HepG2 (cell line): ENCODE results near the gene MEF2D. TPM values are rescaled to one million over a fixed set of nuclear protein-coding genes. Genes with fewer than 3 reads are reported as not detected.
A peak's percentile ranks its signal among the peaks of the same experiment; 100 is the strongest.

Source experiments
- ATAC-seq: fragments of 200-7000 bp; cut with Tn5 transposase; 3 replicates; pipeline ENCODE4 v1.9.1; 2020; ENCODE audit warnings: mild to moderate bottlenecking, moderate library complexity
- BruUV-seq: library from RNA; stranded (reverse); fragments of 400-500 nt; replicated peaks from 2 replicates; lab custom pipeline; 2021; lab: Mats Ljungman, UMichigan
- CTCF ChIA-PET: fragments of 300-600 bp; formaldehyde crosslinking; extraction: SDS; loops from one replicate; lab custom pipeline; 2021; ENCODE audit warnings: low total read pairs, inconsistent platforms, low intra/inter-chr PET ratio; lab: Yijun Ruan, JAX
- POLR2A ChIA-PET: fragments of 350-600 bp; sonication (Branson Sonifier 250); formaldehyde crosslinking; loops from one replicate; lab custom pipeline; 2020; ENCODE audit warnings: antibody characterized with exemption, inconsistent platforms; lab: Yijun Ruan, JAX
- DNase-seq: peaks from one replicate; pipeline ENCODE4 v3.0.0-alpha.2; 2015; ENCODE audit warnings: low spot score
- FAIRE-seq: peaks from 3 replicates; lab custom pipeline; 2011; peaks lifted over from hg19 to GRCh38; lab: Jason Lieb, UNC
- H2AFZ ChIP-seq: one replicate; pipeline ENCODE4 v1.6.1; 2011; ENCODE audit warnings: low read length, inconsistent platforms
- H3K27ac ChIP-seq: fragments of 300-600 bp; 3 replicates; pipeline ENCODE4 v1.8.0; 2011; ENCODE audit warnings: mixed run types, mild to moderate bottlenecking, mixed read lengths, low read length, inconsistent platforms; ENCODE audit not compliant: insufficient read depth; ENCODE audit errors: extremely low read length
- H3K27me3 ChIP-seq, 2 experiments: fragments of 200-600 bp in 1 of 2; 2 replicates in 1 of 2; 3 replicates in 1 of 2; pipeline versions ENCODE4 v1.6.0 to v1.8.0; 2011; ENCODE audit warnings: low read length in 2 of 2, mild to moderate bottlenecking in 2 of 2, moderate library complexity in 2 of 2, inconsistent platforms in 1 of 2; ENCODE audit not compliant: insufficient read depth in 2 of 2, control insufficient read depth in 1 of 2
- H3K36me3 ChIP-seq, 2 experiments: fragments of 200-600 bp in 1 of 2; replicated peaks in 1 of 2; 2 replicates in 1 of 2; 3 replicates in 1 of 2; pipeline versions ENCODE4 v1.5.1 to v1.8.0; 2011; ENCODE audit warnings: low read length in 2 of 2, inconsistent platforms in 1 of 2; ENCODE audit not compliant: insufficient read depth in 2 of 2, control insufficient read depth in 1 of 2
- H3K4me1 ChIP-seq: 2 replicates; pipeline ENCODE4 v1.5.1; 2012; ENCODE audit warnings: low read length, inconsistent platforms; ENCODE audit not compliant: insufficient read depth
- H3K4me2 ChIP-seq: 2 replicates; pipeline ENCODE4 v1.6.0; 2011; ENCODE audit warnings: low read depth, low read length, inconsistent platforms
- H3K4me3 ChIP-seq, 3 experiments: fragments of 200-600 bp in 1 of 3; sonication (generic), shearing (Covaris generic) in 1 of 3; replicated peaks in 1 of 3; 2 replicates each; pipeline ENCODE4 v1.5.1; 2011 to 2016; ENCODE audit warnings: low read length in 3 of 3, inconsistent platforms in 2 of 3, low read depth in 2 of 3, mild to moderate bottlenecking in 2 of 3, control low read depth in 1 of 3, mixed read lengths in 1 of 3; ENCODE audit not compliant: insufficient read depth in 1 of 3
- H3K79me2 ChIP-seq: one replicate; pipeline ENCODE4 v1.6.1; 2011; ENCODE audit warnings: low read length, inconsistent platforms; ENCODE audit not compliant: insufficient read depth
- H3K9ac ChIP-seq: 2 replicates; pipeline ENCODE4 v1.6.0; 2011; ENCODE audit warnings: mild to moderate bottlenecking, low read depth, low read length, inconsistent platforms; ENCODE audit not compliant: insufficient read depth
- H3K9me3 ChIP-seq: 2 replicates; pipeline ENCODE4 v1.5.1; 2012; ENCODE audit warnings: mild to moderate bottlenecking, low read length
- H4K20me1 ChIP-seq: 2 replicates; pipeline ENCODE4 v1.6.0; 2011; ENCODE audit warnings: inconsistent platforms, mild to moderate bottlenecking, low read length, moderate library complexity; ENCODE audit not compliant: insufficient read depth
- CEBPB ChIP-seq: IDR thresholded peaks from 2 replicates; pipeline ENCODE4 v1.6.1; 2011; ENCODE audit warnings: low read depth, low read length, improper control_type of control experiment, borderline replicate concordance
- CTCF ChIP-seq: sonication (generic); formaldehyde crosslinking; IDR thresholded peaks from 2 replicates; pipeline ENCODE4 v1.5.0; 2020; ENCODE audit warnings: mild to moderate bottlenecking, missing genetic modification reagents, moderate library complexity
- ELF3 ChIP-seq: IDR thresholded peaks from 2 replicates; pipeline ENCODE4 v1.6.1; 2016; ENCODE audit warnings: missing genetic modification reagents, missing compliant biosample characterization
- HNF4A ChIP-seq: sonication (generic); formaldehyde crosslinking; IDR thresholded peaks from 2 replicates; pipeline ENCODE4 v1.4.0; 2020; ENCODE audit warnings: missing genetic modification reagents
- ZBTB26 ChIP-seq: IDR thresholded peaks from 2 replicates; pipeline ENCODE4 v1.6.1; 2016; ENCODE audit warnings: missing compliant biosample characterization, missing genetic modification reagents, borderline replicate concordance
- WGBS: methylation state at CpG from one replicate; pipeline ENCODE4 v1.1.6; 2017; ENCODE audit warnings: low lambda C conversion rate; 5-methylcytosine and 5-hydroxymethylcytosine counted together
- in situ Hi-C: cut with HindIII; loops from 2 replicates; pipeline ENCODE4 v1.10.0; 2017; ENCODE audit warnings: low pct_unique_long_range_greater_than_20kb; ENCODE audit not compliant: extremely low pct_ligation_motif_present
- intact Hi-C: fragments of 100-400 bp; cut with micrococcal nuclease; formaldehyde crosslinking; loops from one replicate; pipeline ENCODE4 v1.10.0; 2022; ENCODE audit not compliant: unreplicated experiment
- polyA plus RNA-seq, 8 experiments: library from polyadenylated mRNA; depleted of rRNA in 3 of 8; stranded (reverse) in 7 of 8; unstranded in 1 of 8; fragments of >200 nt; fragmentation: Illumina TruSeq in 4 of 8; extraction: Trizol in 4 of 8; gene quantifications; 2 replicates each; pipeline versions ENCODE4 v1.2.1 to v1.2.3, GENCODE V29; 2011 to 2016; ENCODE audit warnings: low read depth in 4 of 8, missing spikeins in 1 of 8, mixed read lengths in 1 of 8; ENCODE audit not compliant: insufficient read depth in 1 of 8
- total RNA-seq, 5 experiments: library from RNA; depleted of rRNA; stranded (reverse); fragments of >200 nt; fragmentation: Illumina TruSeq; extraction: Trizol; gene quantifications; 2 replicates each; pipeline ENCODE4 v1.2.3, GENCODE V29; 2016; ENCODE audit warnings: low read depth in 1 of 5

The MEF2D gene
- total and polyA plus RNA-seq, 2 of the 13 experiments (the other 11 are each of a cell fraction or from before 2014, with no cell fraction given) = 1.6 to 3.9 TPM

- H3K27me3 ChIP-seq = peaks cover 0 to 6% of the 10 kb centered on the region in 2 experiments; a peak in 1 of 5 replicates
- WGBS = 10% methylated on average over 5 of the region's 5 CpGs
- H2AFZ ChIP-seq = no peak overlapping the region
- peaks cover 27% of the 10 kb centered on the region for H3K4me1 ChIP-seq
- H3K4me2 ChIP-seq = no peak overlapping the region
- H3K79me2 ChIP-seq = no peaks in the 10 kb centered on the region
- in situ Hi-C loops (no loop called here), intact Hi-C loops (no loop called here)
- H3K27ac ChIP-seq = no peak overlapping the region
- H3K4me3 ChIP-seq = no peak overlapping the region
- DNase-seq (no peak), ATAC-seq (no peak), FAIRE-seq (no peak)
- POLR2A ChIA-PET = no interaction called here
- no peaks in the 10 kb centered on the region for H3K9me3 ChIP-seq
- peak; percentile 33; the same call in 1 of the 2 replicates for TF ChIP-seq CTCF (CRISPR knock-in tag)
- no peak for TF ChIP-seq ZBTB26 (CRISPR knock-in tag)
- 0 out of 2 replicates have a peak, but pooled peaks have one; percentile 19 for TF ChIP-seq HNF4A
- peak; percentile 67 for TF ChIP-seq ELF3 (CRISPR knock-in tag)
- TF ChIP-seq CEBPB = peak; percentile 48; the same call in 1 of the 2 replicates
- BruUV-seq = no TSS peak
- CTCF ChIA-PET = no interaction called here
- no peaks in the 10 kb centered on the region for H4K20me1 ChIP-seq
- H3K9ac ChIP-seq = no peak overlapping the region
- no peaks in the 10 kb centered on the region for H3K36me3 ChIP-seq
Measured at GRCh38 chr1:156451505-156452160, 48.9 kb downstream of the MEF2D start.
